Hippocampal formation (tissue), 2 donors: Measurements from ENCODE around the gene RBL1.
A peak's percentile ranks its signal among the peaks of the same experiment; 100 is the strongest.
"Not testable (repeated sequence)": the region's sequence is repeated elsewhere in the genome, so short reads cannot be mapped to it uniquely, and the experiment has no call there.

Experiments used
- DNase-seq, 2 donors: peaks; one replicate each; lab custom pipeline; 2025; lab: John Stamatoyannopoulos, UW

Gene RBL1

GRCh38 chr20:36997121-36997520, 98.7 kb downstream of the RBL1 start:
- DNase-seq = no peak

GRCh38 chr20:36994221-36994620, 101.6 kb downstream of the RBL1 start:
- DNase-seq = not testable (repeated sequence)

GRCh38 chr20:36992802-36993334, 102.9 kb downstream of the RBL1 start:
- DNase-seq = no peak

GRCh38 chr20:36991703-36992102, 104.1 kb downstream of the RBL1 start:
- no peak for DNase-seq

GRCh38 chr20:36989797-36990196, 106.0 kb downstream of the RBL1 start:
- DNase-seq = no peak

GRCh38 chr20:36988494-36988966, 107.3 kb downstream of the RBL1 start:
- no peak for DNase-seq

- no peak for DNase-seq
These were observed 111.5 kb downstream of the RBL1 start for GRCh38 chr20:36984257-36984638.

- no peak for DNase-seq
These were observed 120.5 kb downstream of the RBL1 start for GRCh38 chr20:36975099-36975818.

GRCh38 chr20:36974660-36975059, 121.1 kb downstream of the RBL1 start:
- no peak for DNase-seq

GRCh38 chr20:36971103-36971502, 124.7 kb downstream of the RBL1 start:
- no peak for DNase-seq

GRCh38 chr20:36969478-36970186, 126.2 kb downstream of the RBL1 start:
- DNase-seq = no peak

- DNase-seq = no peak
These were observed 126.7 kb downstream of the RBL1 start for GRCh38 chr20:36969051-36969450.

- DNase-seq = no peak
These were observed 128.2 kb downstream of the RBL1 start for GRCh38 chr20:36967636-36968035.

GRCh38 chr20:36966965-36967364, 128.8 kb downstream of the RBL1 start:
- not testable (repeated sequence) for DNase-seq

- DNase-seq = not testable (repeated sequence)
These were observed 133.3 kb downstream of the RBL1 start for GRCh38 chr20:36962354-36962941.

- no peak for DNase-seq
These were observed 136.6 kb downstream of the RBL1 start for GRCh38 chr20:36959242-36959641.

GRCh38 chr20:36957875-36958667, 137.7 kb downstream of the RBL1 start:
- peak in 1 of 2 donors; percentile 31 for DNase-seq

- DNase-seq = no peak
These were observed 139.1 kb downstream of the RBL1 start for GRCh38 chr20:36956674-36957073.

GRCh38 chr20:36956016-36956415, 139.8 kb downstream of the RBL1 start:
- no peak for DNase-seq

GRCh38 chr20:36951979-36952738, 143.6 kb downstream of the RBL1 start:
- no peak for DNase-seq
